ENCODE measurements around the gene SPDYA. TPM values are rescaled to one million over a fixed set of nuclear protein-coding genes. Genes with fewer than 3 reads are reported as not detected.
"Not testable (repeated sequence)": the region's sequence is repeated elsewhere in the genome, so short reads cannot be mapped to it uniquely, and the experiment has no call there.

Gene SPDYA
- polyA plus RNA-seq (ENCODE audit: insufficient read length in 3 of 3), result 1 to 10 TPM in 2 of 3 donors, under 1 TPM in 1; 0.49 to 1.7 (median 1.1) TPM

DNA sequence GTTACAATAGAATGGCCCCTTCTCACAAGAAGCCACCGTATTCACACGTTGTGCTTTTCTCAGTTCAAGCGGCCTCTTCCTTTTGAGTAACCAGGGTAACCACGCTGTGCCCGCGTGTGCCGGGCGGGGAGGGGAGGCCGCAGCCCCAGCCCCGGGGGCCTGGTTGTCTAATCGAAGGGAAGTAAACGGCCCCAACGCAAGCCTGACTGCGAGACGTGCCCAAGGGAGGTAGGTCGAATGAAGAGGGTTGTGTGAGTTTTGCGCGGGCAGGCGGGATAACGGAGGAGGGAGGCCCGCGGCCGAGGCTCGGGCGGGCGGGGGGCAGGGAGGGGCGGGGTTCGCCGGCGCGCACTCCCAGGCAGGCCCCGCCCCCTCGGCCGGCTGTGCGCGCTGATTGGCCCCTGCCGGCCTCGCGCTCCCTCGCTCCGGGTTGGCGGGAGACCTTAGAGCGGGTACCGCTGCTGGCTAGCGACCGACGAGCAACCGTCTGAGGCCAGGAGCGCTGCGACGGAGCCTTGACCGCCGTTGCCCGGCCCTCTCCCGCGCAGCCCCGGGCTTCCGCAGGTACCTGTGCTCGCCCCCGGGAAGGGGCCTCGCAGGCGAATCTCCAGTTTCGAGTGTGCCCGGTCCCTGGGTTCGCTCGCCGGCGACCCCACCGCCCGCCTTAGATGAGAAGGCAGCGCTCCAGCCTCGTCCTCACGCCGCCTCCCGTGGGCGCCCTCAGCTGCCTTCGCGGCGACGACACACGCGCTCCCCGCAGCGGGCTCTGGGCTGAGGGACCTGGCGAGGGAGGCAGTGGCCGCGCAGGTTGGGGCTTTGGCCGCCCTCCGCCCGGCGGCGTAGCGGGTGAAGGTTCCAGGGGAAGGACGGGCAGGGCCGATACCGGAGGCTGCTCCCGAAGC lies at the start of gene SPDYA:
Gene SPDYA, plus strand, starts transcription at position 451 of the 902 bp plus-strand sequence. CDS start 5,181 bp downstream, outside the sequence.
- peak; percentile 8 to 36 (median 35) for DNase-seq (ENCODE audit: low read depth in 3 of 3, low spot score in 2 of 3)

DNA sequence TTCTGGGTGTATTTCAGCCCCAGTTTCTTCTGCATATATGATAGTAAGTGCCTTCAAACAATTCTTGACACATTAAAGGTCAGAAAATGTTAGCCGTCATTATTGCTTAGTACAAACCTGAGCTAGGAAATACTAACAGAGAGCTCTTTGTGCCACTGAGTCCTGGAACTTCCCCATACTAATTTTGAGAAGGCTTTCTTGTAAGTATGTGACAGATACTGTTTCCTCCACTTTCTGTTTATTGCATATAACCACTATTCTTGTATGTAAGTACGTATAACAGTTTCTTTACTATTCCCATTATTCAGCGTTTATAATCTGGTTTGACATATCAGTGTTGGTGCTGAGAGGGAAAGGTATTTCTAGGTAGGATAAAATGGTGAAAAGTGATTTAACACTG lies 49.2 kb upstream of the SPDYA start:
- no peak for DNase-seq (ENCODE audit: low read depth in 3 of 3, low spot score in 2 of 3)

DNA sequence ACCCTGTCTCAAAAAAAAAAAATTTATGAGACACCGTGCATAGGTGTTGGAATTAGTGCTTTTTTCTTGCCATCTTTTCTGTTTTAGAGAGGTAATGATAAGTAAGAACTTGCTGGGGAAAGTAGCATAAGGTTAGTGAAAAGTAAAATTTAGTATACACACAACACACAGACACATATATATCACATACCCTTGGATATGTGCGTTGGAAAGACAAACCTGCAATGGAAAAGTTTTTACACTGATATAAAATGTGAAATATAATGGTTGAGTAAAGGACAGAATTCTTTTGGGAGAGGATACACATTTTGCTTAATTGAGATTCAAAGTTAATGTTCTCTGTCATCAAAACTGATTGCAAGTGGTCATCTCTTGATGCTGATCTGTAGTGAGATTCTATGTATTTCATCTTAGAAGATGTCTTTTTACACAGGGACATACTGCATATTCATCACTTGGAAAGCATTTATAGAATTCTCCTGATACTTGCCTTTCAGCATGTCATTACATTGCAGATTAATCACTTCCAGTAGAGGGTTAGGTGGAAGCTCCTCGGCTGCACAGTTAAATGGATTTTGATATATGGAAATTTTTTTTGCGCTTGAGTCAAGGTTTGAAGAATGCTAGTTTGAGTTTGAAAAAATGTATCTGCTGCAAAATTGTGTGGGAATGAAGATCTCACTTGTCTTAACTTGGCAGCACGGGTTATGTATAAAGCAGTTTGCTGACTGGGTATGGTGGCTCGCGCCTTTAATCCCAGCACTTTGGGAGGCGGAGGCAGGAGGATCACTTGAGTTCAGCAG lies 45.5 kb upstream of the SPDYA start:
- no peak for DNase-seq (ENCODE audit: low read depth in 3 of 3, low spot score in 2 of 3)

DNA sequence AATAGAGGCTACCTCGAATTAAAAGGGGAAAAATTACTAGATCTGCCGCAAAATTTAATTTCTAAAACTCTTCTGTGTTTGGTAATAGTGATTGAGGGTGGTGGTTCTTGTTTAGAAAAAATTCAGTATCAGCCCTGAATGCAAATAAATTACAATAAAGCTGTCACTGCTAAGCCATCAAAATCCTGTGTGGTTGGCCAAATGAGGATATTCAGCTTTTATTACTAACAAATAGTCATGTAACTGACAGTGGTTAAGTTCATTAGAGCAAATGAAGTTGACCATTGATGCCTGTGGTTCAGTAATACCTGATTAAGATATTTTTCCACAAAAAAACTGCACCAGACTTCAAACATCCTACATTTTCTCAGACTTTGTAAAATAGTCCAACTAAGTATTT lies 44.6 kb upstream of the SPDYA start:
- no peak for DNase-seq (ENCODE audit: low read depth in 3 of 3, low spot score in 2 of 3)

DNA sequence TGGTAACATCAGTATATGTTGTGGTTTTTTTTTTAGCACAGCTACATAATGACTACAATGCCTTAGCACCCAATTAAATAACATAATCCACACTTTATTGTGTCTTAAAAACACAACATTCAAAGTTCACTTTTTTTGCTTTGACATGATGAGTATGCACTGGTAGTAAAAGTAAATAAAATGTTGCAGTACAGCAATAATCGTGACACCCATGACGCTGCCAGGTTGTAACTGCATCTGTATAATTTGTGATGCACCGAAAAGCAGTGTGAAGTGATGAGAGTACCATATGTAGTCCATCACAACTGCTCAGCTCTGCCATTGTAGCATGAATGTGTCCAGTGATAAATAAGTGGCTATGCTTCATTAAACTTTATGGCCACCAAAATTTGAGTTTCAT lies 43.3 kb upstream of the SPDYA start:
- no peak for DNase-seq (ENCODE audit: low read depth in 3 of 3, low spot score in 2 of 3)

DNA sequence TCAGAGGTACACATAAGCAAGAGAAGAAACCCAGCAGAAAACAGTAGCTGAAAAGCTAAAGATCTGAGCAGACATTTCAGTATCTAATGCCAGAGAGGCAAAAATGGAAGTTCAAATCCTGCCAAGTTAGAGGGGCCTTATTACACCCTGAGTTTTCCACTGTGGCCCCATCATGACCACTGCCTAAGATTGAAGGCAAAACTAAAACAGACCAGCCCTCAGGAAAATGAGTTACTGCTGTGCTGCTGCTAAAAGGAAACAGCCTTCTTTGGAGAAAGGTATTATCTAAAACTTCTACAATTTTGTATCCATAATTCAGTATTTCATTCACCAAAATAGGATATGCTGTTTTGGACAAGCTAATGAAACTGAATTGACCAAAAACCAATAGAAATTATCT lies 42.2 kb upstream of the SPDYA start:
- DNase-seq (ENCODE audit: low read depth in 3 of 3, low spot score in 2 of 3), result no peak

DNA sequence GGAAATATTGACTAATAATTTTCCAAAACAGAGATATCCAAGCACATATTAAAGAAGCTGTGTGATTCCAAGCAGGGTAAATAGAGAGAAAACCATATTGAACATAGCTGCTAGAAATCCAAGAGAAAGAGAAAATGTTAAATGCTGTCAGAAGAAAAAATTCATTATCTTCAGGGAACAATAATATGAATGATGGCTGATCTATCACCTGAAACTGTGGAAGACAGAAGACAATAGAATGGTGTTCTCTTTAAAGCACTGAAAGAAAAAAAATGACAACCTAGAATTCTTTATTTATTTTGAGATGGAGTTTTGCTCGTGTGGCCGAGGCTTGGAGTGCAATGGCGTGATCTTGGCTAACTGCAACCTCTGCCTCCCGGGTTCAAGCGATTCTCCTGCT lies 41.7 kb upstream of the SPDYA start:
- no peak for DNase-seq (ENCODE audit: low read depth in 3 of 3, low spot score in 2 of 3)

DNA sequence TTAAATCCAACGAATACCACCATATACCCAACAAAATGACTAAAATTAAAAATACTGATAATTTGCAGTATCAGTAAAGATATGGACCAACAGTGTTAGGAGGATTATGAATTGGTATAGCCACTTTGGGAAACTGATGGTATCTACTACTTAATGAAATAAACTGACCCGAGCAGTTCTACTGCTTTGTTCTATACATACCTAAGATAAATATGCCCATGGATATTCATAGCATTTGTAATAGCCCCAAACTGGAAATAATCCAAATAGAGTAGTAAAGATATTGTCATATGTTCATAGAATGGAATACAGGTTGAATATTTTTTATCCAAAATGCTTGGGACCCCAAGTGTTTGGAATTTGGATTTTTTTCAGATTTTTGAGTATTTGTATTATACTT lies 38.3 kb upstream of the SPDYA start:
- DNase-seq (ENCODE audit: low read depth in 3 of 3, low spot score in 2 of 3), result no peak

DNA sequence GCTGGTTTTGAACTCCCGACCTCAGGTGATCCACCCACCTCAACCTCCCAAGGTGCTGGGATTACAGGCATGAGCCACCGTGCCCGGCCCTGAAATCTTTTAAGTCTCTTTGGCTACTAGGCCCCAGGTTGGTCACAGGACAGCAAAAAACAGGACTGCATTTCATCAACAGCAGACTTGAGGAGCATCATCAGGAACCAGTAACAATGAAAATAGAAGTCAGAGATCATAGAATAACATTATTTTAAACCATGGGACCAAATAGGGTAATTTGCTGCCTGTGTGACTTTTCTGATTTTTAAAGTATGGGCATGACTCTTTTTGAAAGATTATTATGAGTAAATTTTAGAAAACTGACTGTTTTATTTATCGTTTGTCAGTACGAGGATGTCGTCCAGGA lies 34.2 kb upstream of the SPDYA start:
- no peak for DNase-seq (ENCODE audit: low read depth in 3 of 3, low spot score in 2 of 3)

DNA sequence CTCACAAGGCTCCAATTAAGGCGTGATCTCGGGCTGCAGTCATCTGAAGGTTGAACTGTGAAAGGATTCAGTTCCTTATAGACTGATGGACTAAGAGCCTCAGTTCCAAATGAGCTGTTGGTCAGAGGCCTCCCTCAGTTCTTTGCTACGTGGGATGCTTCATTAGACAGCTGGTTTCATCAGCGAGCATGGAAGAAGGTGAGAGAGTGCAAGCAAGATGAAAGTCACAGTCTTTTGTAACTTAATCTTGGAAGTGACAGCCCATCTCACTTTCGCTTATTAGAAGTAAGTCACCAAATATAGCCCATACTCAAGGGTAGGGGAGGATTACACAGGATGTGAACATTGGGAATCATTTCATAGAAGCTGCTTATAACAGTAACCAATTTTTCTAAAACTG lies 32.2 kb upstream of the SPDYA start:
- DNase-seq (ENCODE audit: low read depth in 3 of 3, low spot score in 2 of 3), result no peak

DNA sequence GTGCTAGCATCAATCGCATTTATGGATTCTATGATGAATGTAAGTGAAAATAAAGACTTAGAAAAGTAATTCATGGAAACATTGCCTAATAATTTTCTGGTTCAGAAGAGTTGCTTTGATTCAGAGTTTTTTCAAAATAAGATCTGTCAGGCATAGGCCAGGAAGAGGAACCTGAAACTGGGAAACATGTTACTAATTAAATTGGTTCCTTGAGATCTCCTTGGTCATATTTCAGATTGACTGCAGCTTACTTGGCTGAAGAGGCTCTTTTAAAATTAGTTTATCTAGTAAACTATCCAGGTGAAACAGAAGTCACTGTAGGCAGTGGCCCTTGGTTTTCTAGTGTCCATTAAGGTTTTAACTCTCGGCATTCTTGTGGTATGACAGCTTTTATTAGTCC lies 31.6 kb upstream of the SPDYA start:
- DNase-seq (ENCODE audit: low read depth in 3 of 3, low spot score in 2 of 3), result no peak

DNA sequence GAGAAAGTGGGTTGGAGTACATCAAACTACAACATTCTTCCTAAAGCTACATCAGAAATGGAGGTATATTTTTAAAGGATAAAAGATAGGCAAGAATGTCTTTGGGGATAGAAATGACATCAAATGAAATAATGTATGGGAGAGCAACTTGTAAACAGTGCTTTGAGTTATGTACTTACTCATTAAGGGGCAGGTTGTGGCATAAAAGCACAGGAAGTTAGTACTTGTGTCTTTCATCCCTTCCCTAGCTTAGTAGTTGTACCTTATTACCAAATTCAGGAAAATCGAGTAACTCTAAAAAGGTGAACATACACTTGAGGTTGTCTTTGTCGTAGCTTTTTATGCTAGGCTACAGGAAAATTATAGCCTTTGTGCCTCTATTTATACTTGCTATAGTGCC lies 30.1 kb upstream of the SPDYA start:
- DNase-seq (ENCODE audit: low read depth in 3 of 3, low spot score in 2 of 3), result no peak

DNA sequence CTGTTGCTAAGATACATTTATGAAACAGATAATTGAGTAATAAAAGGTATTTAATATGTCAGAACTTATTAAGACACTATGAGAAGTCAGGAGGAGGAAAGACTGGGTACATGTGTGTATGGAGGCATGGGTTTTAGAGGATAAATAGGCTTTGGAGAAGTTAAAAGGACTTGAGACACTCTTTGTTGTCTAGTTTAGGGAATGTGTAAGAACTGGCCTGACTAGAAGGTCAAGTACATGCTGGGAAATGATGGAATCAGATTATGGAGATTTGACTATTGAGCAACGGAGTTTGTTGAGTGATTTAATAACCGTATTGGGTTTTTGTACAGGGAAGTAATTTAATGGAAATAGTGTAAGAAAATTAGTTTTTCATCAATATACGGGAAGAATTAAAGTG lies 28.2 kb upstream of the SPDYA start:
- no peak for DNase-seq (ENCODE audit: low read depth in 3 of 3, low spot score in 2 of 3)

DNA sequence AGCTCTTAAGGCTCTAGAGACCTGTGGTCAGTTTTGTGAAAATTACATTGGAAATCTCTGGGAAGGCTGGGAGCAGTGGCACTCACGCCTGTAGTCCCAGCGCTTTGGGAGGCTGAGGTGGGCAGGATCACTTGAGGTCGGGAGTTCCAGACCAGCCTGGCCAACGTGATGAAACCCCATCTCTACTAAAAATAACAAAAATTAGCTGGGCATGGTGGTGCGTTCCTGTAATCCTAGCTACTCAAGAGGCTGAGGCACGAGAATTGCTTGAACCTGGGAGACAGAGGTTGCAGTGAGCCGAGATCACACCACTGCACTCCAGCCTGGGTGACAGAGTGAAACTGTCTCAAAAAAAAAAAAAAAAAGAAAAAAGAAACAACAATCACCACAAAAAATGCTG lies 26.1 kb upstream of the SPDYA start:
- not testable (repeated sequence) for DNase-seq (ENCODE audit: low read depth in 3 of 3, low spot score in 2 of 3)

DNA sequence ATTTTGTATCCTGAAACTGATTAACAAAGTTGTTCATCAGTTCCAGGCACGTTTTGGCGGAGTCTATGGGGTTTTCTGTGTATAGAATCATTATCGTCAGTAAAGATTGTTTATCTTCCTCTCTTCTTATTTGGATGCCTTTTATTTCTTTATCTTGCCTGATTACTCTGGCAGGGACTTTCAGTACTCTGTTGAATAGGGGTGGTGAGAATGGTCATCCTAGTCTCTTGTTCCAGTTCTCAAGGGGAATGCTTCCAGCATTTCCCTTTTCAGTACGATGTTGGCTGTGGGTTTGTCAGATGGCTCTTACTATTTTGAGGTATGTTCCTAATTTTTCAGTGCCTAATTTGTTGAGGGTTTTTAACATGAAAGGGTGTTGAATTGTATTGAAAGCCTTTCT lies 14.0 kb upstream of the SPDYA start:
- DNase-seq (ENCODE audit: low read depth in 3 of 3, low spot score in 2 of 3), result no peak

DNA sequence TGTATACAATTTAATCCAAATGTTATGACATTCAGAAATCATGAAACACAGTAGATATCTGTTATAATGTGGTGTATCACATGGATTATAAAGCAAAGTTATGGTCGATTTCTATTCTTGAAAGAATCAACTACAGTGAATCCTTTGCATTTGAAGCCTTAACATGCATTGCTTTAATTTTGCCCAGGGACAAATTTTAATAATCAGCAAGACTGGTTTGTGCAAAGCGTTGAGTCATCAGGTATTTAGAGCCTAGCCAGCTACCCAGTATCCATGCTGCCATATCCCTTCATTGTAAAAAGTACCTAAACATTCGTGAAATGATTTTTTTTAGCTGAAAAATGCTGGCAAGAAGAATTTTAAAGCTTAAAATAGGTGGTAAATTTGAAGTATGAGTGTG lies 8.9 kb upstream of the SPDYA start:
- no peak for DNase-seq (ENCODE audit: low read depth in 3 of 3, low spot score in 2 of 3)

DNA sequence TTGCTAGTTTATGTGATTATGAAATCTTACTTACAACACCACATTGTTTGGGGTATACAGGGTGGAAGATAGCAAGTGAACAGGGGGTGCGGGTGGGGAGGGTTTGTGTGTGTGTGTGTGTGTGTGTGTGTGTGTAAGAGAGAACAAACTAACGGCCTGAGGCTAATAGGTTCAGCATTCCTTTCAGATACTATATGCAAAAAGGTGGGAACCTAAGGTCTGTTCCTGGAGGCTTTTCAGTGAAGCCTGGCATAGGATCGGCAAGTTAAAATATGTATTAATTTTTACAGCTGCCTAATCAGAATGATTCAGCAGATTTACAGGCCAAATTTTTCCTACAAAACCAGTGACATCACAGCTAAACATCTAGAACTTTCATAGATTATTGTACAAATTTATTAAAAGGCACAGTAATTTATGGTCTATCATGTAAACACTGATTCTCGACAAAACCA lies 7.6 kb upstream of the SPDYA start:
- no peak for DNase-seq (ENCODE audit: low read depth in 3 of 3, low spot score in 2 of 3)

DNA sequence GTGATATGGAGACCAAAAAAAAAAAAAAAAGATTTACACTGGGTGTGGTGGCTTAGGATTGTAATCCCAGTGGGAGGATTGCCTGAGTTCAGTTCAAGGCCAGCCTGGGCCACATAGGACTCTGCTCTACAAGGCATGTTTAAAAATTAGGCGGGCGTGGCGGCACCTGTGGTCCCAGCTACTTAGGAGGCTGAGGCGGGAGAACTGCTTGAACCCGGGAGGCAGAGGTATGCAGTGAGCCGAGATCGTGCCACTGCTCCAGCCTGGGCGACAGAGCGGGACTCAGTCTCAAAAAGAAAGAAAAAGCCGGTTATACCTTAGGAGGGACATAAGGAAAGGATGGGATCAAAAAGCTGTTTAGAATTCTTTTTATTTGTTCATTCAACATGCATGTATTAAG lies 707 bp upstream of the SPDYA start:
- no peak for DNase-seq (ENCODE audit: low read depth in 3 of 3, low spot score in 2 of 3)

DNA sequence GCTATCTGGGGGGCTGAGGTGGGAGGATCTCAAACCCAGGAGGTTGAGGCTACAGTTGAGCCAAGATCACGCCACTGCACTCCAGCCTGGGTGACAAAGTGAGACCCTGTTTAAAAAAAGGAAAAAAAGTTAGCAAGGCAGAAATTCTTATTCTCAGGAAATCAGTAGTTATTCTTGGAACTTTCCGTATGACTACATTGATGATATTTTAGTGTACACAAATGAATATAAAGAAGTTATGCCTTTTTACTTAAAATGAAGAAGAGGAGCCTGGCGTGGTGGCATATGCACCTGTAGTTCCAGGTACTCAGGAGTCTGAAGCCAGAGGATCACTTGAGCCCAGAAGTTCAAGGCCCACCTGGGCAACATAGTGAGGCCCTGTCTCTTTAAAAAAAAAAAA lies 7.4 kb downstream of the SPDYA start:
- DNase-seq (ENCODE audit: low read depth in 3 of 3, low spot score in 2 of 3), result no peak

DNA sequence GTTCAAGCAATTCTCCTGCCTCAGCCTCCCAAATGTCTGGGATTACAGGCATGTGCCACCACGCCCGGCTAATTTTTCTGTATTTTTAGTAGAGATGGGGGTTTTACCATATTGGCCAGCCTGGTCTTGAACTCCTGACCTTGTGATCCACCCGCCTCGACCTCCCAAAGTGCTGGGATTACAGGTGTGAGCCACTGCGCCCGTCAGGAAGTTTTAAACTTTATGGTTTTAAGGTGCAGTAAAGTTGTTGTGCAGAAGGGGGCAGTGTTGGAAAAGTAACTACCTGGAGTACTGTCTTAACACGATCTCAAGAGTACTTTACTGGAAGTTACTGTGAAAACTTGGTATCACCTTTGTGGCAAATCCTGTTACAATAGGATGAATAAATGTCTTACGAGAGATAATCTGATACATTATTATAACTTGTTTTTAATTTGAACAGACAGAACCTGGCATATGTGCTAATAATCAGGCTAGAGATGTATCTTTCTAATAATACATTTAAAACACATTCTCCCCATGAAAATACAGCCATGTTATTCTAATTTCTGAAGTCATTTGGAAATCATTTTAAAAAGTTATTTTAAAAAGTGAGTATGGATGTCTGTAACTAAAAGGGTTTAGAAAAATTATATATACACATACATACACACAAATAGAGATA lies 10.8 kb downstream of the SPDYA start:
- peak; percentile 38 to 43 (median 39) for DNase-seq (ENCODE audit: low read depth in 3 of 3, low spot score in 2 of 3)

DNA sequence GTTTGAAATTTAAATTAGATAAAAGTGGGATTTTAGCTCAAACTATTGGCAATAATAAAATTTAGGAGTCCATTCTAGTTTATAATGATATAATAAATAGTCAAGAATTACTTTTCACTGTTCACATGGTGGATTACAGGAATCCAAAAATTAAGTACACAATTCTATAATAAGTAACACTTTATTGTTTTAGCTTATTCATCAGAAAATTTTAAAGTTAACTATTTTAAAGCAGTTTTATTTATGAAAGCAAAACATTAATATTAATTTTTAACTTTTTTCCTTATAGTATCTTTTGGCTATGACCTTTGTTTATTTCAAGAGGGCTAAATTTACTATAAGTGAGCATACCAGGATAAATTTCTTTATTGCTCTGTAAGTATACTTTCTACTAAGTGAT lies 11.4 kb downstream of the SPDYA start:
- DNase-seq (ENCODE audit: low read depth in 3 of 3, low spot score in 2 of 3), result no peak

Measured in right renal cortex interstitium (tissue), 3 donors.